Smooth muscle cell (in vitro differentiated cells): ENCODE data around the gene MFGE8. TPM values are rescaled to one million over a fixed set of nuclear protein-coding genes. Genes with fewer than 3 reads are reported as not detected.

Experiments used
- DNase-seq: peaks from one replicate; lab custom pipeline; 2025; ENCODE audit not compliant: unreplicated experiment; lab: John Stamatoyannopoulos, UW
- H2AFZ ChIP-seq: fragments of 200-600 bp; sonication (generic); 2 replicates; pipeline ENCODE4 v1.6.0; 2016; ENCODE audit warnings: antibody characterized with exemption, low read depth, mild to moderate bottlenecking
- H3F3A ChIP-seq: fragments of 200-600 bp; sonication (generic); 2 replicates; pipeline ENCODE4 v1.6.0; 2017; ENCODE audit warnings: antibody characterized with exemption, low read depth
- H3K27ac ChIP-seq: fragments of 200-600 bp; sonication (generic); 2 replicates; pipeline ENCODE4 v1.5.1; 2016; ENCODE audit warnings: low read depth, mild to moderate bottlenecking
- H3K27me3 ChIP-seq: fragments of 200-600 bp; sonication (generic); 2 replicates; pipeline ENCODE4 v1.6.1; 2016; ENCODE audit warnings: low read depth, mild to moderate bottlenecking
- H3K36me3 ChIP-seq: fragments of 200-600 bp; sonication (generic); 2 replicates; pipeline ENCODE4 v1.5.1; 2016; ENCODE audit warnings: low read depth
- H3K4me1 ChIP-seq: fragments of 200-600 bp; sonication (generic); 2 replicates; pipeline ENCODE4 v1.5.1; 2016; ENCODE audit warnings: low read depth
- H3K4me2 ChIP-seq: fragments of 200-600 bp; sonication (generic); 2 replicates; pipeline ENCODE4 v1.6.0; 2016; ENCODE audit warnings: mild to moderate bottlenecking
- H3K4me3 ChIP-seq: fragments of 200-600 bp; sonication (generic); 2 replicates; pipeline ENCODE4 v1.5.1; 2016; ENCODE audit warnings: mild to moderate bottlenecking
- H3K79me2 ChIP-seq: fragments of 200-600 bp; sonication (generic); 2 replicates; pipeline ENCODE4 v1.6.0; 2016; ENCODE audit warnings: low read depth, mild to moderate bottlenecking
- H3K9ac ChIP-seq: fragments of 200-600 bp; sonication (generic); 2 replicates; pipeline ENCODE4 v1.6.0; 2016; ENCODE audit warnings: low read depth
- H3K9me3 ChIP-seq: fragments of 200-600 bp; sonication (generic); replicated peaks from 2 replicates; pipeline ENCODE4 v1.5.1; 2016; ENCODE audit warnings: low read depth
- H4K20me1 ChIP-seq: fragments of 200-600 bp; sonication (generic); 2 replicates; pipeline ENCODE4 v1.6.0; 2016; ENCODE audit warnings: low read depth
- CTCF ChIP-seq: fragments of 200-600 bp; sonication (generic); IDR thresholded peaks from 2 replicates; pipeline ENCODE4 v1.5.1; 2017; ENCODE audit warnings: borderline replicate concordance, mild to moderate bottlenecking, antibody characterized with exemption; ENCODE audit not compliant: insufficient read depth, poor library complexity, severe bottlenecking
- WGBS: methylation state at CpG from one replicate; pipeline ENCODE4 v1.1.7; 2016; ENCODE audit warnings: low lambda C conversion rate; 5-methylcytosine and 5-hydroxymethylcytosine counted together
- polyA plus RNA-seq: library from polyadenylated mRNA; unstranded; fragments of >200 nt; fragmentation: Nextera tagmentation; extraction: Ambion mirVana; gene quantifications from 2 replicates; pipeline ENCODE4 v1.2.1, GENCODE V29; 2016
- total RNA-seq: library from RNA; depleted of rRNA; stranded (reverse); fragments of >200 nt; gene quantifications from 2 replicates; pipeline ENCODE4 v1.2.3, GENCODE V29; 2014

The MFGE8 gene
- total and polyA plus RNA-seq, 2 experiments from 2014 or later, result 185 to 237 TPM

DNA sequence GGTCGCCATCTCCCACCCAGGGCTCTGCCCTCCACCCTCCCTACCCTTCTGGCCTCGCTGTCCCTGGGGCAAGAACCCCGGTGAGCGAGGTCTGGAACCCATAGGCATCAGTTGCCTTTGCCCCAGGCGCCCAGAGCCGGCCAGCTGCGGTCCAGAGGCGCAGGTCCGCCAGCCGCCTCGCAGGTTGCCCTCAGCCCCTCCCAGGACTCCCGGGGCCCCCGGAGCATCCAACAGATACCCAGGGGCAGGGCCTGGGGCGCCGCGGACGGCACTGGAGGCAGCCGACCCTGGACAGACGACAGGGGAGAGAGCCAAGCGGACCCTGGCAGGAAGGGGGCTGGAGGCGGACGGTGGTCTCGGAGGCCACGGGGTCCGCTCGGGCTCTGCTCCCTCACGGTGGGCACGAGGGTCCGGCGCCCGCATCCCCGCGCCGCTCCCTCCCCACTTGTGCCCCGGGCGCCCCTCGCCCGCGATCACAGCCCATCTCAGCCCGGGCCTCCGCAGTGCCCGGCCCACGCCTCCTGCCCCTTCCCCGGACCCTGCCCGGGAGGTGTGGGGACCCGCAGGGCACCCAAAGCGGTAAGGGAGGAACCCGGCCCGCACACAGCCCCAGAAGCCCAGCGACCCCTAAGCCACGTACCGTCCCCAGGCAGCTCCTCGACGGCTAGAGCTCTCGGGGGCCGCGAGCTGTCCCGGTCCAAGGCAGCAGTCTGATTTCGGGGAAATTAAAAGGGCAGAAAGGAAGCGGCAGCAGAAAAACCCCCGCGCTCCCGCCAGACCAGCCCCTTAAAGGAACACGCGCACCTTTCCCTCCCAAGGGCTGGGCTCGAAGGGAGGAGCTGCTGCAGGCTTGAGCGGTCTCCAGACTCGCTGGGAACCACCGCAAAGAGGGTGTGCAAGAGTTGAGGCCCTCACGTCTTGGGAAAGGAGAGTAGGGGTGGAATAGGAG, 18.1 kb downstream of the MFGE8 start, which contains the start of gene HAPLN3:
Gene HAPLN3, minus strand, starts transcription at position 726 of the 949 bp plus-strand sequence. CDS start 8,246 bp downstream, outside the sequence.
- Histone ChIP-seq H3K36me3 (no peaks in the 10 kb centered on the region), H2AFZ (no peak within 1 kb of the TSS), H3K9ac (no peak within 1 kb of the TSS), H3K4me1 (peaks cover 27% of the 10 kb centered on the region), H3F3A (no peaks in the 10 kb centered on the region), H3K9me3 (no peaks in the 10 kb centered on the region), H3K27ac (no peak within 1 kb of the TSS), H3K79me2 (no peaks in the 10 kb centered on the region), H4K20me1 (peaks cover 5% of the 10 kb centered on the region), H3K4me2 (peak within 1 kb of the TSS; percentile 87), H3K27me3 (peaks cover 16% of the 10 kb centered on the region), H3K4me3 (peak within 1 kb of the TSS; percentile 52)
- 3% methylated on average over 42 of the region's 70 CpGs for WGBS
- no peak for TF ChIP-seq CTCF
- no peak for DNase-seq

- peak overlapping the region; percentile 52 for H3K4me3 ChIP-seq
- no peaks in the 10 kb centered on the region for H3K79me2 ChIP-seq
- no peak overlapping the region for H3K9ac ChIP-seq
- H3K27me3 ChIP-seq, result peaks cover 16% of the 10 kb centered on the region
- H3F3A ChIP-seq, result no peaks in the 10 kb centered on the region
- no peak overlapping the region for H3K27ac ChIP-seq
- peaks cover 27% of the 10 kb centered on the region for H3K4me1 ChIP-seq
- peak; percentile 75 for TF ChIP-seq CTCF
- H3K9me3 ChIP-seq, result no peaks in the 10 kb centered on the region
- DNase-seq, result no peak
- peak overlapping the region; percentile 87 for H3K4me2 ChIP-seq
- peaks cover 5% of the 10 kb centered on the region for H4K20me1 ChIP-seq
- no peaks in the 10 kb centered on the region for H3K36me3 ChIP-seq
- H2AFZ ChIP-seq, result no peak overlapping the region
- 4% methylated on average over 23 of the region's 23 CpGs for WGBS
Observed at GRCh38 chr15:88894348-88894818, 18.8 kb downstream of the MFGE8 start.

DNA sequence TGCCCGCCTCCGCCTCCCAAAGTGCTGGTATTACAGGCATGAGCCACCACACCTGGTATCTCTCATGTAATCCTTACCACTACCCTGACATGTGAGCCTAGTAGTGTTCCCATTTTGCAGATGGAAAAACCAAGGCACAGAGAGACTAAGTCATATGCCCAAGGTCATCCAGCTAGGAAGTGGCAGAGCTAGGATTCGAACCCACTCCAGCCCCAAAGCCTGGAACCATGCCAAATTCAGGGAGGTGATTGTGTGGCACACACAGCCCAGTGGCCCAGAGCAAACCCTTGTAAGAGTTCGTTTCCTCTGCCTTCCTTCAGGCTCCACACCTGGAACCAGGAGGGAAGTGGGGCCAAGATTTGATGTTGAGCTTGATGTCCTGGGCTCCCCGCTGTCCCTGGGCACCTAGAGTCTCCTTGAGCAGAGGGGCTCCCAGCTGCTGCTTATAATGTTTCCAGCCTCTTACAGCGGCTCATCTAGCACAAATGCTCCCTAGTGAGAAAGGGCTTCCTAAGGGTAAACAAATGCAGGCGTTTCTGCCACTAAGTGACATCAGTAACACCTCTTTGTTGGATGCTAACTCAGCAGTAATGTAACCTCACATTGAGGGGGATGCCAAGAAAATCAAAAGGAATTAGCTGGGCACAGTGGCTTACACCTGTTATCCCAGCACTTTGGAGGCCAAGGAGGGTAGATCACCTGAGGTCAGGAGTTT, 21.5 kb downstream of the MFGE8 start:
- H3K4me1 ChIP-seq, result peaks cover 14% of the 10 kb centered on the region
- no peak overlapping the region for H3K4me2 ChIP-seq
- WGBS, result 90% methylated on average over 7 of the region's 7 CpGs
- peaks cover under 1% of the 10 kb centered on the region for H4K20me1 ChIP-seq
- H3K36me3 ChIP-seq, result no peaks in the 10 kb centered on the region
- H3K9me3 ChIP-seq, result no peaks in the 10 kb centered on the region
- peaks cover 16% of the 10 kb centered on the region for H3K27me3 ChIP-seq
- no peak for TF ChIP-seq CTCF
- no peak overlapping the region for H3K4me3 ChIP-seq
- no peaks in the 10 kb centered on the region for H3F3A ChIP-seq
- H3K9ac ChIP-seq, result no peak overlapping the region
- H2AFZ ChIP-seq, result no peak overlapping the region
- H3K27ac ChIP-seq, result no peak overlapping the region
- no peaks in the 10 kb centered on the region for H3K79me2 ChIP-seq
- DNase-seq, result no peak
